HG03139 (cell line): ENCODE results near the gene CRBN.

Experiments
- ATAC-seq: cut with Tn5 transposase; IDR thresholded peaks from one replicate; pipeline ENCODE4 v1.9.1; 2021; ENCODE audit not compliant: unreplicated experiment

CRBN gene

DNA sequence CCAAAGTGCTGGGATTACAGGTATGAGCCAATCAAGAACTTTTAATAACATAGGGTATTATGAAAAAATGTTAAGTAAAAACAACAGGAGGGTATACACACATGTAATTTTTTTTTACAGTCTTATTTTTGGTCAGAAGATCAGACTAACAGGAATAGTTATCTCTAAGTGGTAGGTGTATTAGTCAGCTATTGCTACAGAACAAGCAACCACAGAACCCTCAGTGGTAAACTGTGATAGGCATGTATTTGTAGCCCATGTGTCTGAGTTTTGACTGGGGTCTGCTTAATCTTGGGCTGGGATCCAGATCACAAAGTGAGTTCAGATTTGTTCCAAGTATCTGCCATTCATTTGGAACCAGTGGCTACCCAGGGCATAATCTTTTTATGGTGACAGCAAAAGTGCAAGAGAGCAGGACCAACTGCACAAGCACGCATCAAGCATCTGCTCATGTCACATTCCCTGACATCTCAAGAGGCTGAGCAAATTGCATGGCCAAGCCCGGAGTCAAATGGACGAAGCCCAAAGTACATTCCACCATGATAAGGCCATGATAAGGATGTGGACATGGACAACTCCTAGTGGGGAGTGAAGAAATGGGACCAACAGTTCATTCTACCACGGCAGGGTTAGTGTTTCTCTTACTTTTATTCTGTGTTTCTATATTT lies 66.3 kb downstream of the CRBN start:
- ATAC-seq = no peak

- no peak for ATAC-seq
These were observed 68.6 kb downstream of the CRBN start for GRCh38 chr3:3110749-3111361.

DNA sequence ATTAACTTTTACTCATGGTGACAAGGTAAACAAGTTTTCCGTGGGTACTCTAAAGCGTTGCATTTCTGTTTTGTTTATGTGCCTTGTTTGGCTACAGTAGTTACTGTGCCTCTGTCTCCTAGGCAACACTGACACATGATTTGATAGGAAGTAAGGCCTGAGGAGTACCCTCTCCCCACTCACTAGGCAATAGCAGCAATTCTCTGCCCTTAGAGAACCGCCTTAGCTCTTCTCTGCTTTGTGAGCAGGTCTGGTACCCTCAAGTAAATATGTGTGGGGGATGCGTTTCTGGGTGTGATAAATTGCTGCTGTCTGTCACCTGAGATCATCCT lies 69.2 kb downstream of the CRBN start, which contains the start of gene IL5RA:
Gene IL5RA, minus strand, starts transcription at position 76 of the 332 bp plus-strand sequence. CDS start 5,390 bp downstream, outside the sequence.
- no peak for ATAC-seq

DNA sequence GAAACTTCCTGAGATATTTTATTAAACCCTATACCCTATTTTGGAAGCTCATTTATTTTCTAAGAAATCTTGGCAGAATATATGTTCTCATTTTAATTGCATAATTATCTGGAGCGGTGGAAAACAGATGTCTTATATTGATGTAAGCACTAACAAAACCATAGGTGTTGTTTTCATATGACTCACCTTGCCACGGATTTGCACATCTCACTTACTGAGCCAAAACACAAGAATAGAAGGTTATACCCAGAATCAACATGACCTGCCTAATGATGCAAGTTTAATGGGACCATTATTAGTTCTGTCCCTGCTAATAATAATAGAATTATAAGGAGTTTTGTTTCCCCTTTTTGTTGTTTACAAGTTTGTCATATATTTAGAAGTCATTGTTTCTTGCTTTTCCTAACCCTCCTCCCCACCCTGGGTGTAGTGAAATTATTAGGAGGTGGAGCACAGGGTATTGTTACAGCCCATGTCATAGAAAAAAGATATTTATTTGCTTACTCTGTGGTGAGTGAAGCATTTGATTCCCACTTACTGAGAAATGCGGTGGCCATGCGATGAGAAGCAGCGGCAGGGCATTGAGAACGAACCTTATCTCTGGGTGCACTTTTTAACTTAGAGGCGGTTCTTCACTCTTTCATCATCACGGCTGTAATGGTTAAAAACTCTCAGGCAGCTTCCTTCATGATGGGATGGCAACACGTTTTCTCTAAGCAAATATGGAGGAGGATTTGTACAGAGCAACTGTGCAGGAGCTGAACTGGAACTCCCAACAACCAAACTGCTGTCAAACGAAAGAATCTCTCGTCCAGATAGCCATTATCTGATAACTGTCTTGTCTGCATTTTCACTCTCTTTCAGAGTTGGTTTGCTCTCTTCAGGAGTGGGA lies 69.8 kb downstream of the CRBN start:
- no peak for ATAC-seq

DNA sequence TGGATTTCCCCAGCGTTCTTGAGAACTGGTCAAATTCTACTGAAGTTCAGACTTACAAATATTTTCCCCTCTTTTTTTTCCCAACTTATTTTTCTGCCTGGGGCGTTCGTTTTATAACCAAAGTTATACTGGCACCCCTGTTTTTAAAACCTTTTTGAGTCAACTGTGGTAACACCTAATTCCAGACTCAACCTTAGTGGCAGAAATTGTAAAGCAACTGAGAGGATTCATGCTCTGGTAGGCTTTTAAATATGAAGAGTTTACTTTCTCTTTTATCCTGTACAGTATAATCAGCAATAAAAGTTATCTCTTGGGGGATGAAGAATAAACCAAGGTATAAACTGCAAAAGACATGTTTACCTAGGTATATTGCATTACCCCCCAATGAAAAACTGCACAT lies 71.6 kb downstream of the CRBN start:
- no peak for ATAC-seq

GRCh38 chr3:3107181-3107580 lies 72.3 kb downstream of the CRBN start:
- ATAC-seq = no peak

DNA sequence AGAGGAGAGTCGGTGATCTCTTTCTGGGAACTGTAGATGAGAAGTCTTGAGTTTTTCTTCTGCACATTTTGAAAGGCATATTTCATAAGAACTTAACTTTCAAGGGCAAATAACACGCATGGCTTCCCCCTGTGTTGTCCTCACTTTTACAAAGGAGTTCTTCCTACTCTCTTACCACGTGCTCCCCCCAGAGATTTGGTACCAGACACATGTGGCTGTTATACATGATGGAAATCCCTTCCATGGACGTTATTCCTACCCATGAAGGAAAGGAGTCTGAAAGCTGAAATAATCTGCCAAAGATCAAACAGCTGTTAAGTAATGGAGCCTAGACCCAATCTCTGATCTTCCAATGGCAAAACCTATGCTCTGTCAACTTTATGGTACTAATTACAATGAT lies 73.7 kb downstream of the CRBN start:
- ATAC-seq = no peak

DNA sequence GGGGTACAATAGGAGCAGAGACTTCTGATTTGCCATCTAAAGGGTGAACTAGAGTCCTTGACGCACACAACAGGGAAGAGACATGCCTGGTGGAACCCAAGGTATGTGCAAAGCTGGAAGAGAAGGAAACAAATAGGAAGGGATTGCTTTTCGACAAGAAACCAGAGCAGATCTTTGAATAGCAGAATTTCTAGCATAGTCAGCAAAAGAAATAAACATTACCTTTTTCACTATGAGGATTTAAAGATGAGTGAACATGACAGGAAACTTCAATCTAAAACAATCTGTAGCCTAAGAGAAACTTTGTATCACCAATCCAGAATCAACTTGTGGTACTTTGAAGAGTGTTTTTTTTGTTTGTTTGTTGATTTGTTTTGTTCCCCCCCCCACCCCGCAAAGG lies 74.2 kb downstream of the CRBN start:
- ATAC-seq = no peak

DNA sequence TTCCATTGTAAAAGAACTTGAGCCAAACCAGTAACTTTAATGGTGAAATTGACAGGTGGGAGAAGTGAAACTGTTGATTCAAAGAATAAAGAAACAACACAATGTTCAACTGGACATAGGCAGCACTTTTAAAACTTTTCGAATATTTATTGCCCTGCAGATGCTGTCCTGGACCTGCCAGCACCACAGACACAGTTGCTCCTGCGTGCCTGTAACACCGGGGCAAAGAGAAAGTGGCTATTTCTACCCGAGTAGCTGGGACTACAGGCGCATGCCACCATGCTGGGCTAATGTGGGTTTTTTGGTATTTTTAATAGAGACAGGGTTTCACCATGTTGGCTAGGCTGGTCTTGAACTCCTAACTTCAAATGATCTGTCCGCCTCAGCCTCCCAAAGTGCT lies 76.7 kb downstream of the CRBN start:
- ATAC-seq = no peak

DNA sequence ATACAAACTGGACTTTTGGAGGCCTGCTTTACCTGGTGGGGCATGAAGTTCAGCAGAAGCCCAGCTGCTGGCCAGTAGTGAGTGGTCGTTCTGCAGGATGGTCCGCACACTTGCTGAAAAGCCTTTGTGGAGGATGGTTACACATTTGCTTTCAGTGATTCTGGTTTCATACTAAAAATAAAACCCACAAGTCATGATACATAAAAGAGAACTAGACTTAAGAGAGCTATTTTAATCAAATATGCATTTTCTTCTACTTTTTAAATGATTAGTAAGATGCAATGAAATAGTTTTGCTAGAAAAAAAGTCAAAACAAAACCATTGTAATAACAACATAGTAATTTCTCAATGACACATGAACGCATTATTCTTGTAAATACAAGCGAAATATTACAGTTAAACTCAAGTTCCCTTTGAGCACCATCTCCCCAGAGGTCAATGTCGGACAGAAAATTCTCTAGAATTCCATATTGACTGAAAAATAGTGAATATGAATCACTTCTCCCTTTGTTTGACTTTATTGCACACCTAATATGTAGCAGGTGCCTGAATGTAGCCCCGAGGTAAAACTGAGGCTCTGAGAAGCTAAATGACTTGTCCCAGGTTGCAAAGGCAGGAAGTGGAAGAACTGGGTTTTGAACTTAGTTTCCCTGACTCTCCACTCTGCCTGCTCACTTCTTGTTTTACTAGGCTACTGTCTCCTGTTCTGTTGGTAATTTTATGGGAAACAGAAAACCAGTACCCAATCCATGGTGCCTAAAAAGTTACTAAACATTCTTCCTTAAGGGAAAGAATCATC lies 77.6 kb downstream of the CRBN start:
- ATAC-seq = no peak
